Neural crest cell (in vitro differentiated cells): ENCODE results near the gene DNAJC1. TPM values are rescaled to one million over a fixed set of nuclear protein-coding genes. Genes with fewer than 3 reads are reported as not detected.

ENCODE experiments used
- DNase-seq: peaks from one replicate; pipeline ENCODE4 v3.0.0; 2021; ENCODE audit warnings: low read depth, mixed read lengths, low spot score
- H3K27ac Mint-ChIP-seq: one replicate; pipeline ENCODE4 v1.8.0; 2021; ENCODE audit warnings: mild to moderate bottlenecking, mixed read lengths; ENCODE audit not compliant: unreplicated experiment
- H3K27me3 Mint-ChIP-seq: 2 replicates; pipeline ENCODE4 v1.8.0; 2021; ENCODE audit warnings: low read depth, mild to moderate bottlenecking, mixed read lengths
- H3K36me3 Mint-ChIP-seq: 2 replicates; pipeline ENCODE4 v1.8.0; 2021; ENCODE audit warnings: low read depth, mild to moderate bottlenecking, mixed read lengths
- H3K4me1 Mint-ChIP-seq: 2 replicates; pipeline ENCODE4 v1.8.0; 2021; ENCODE audit warnings: mixed read lengths
- H3K4me3 Mint-ChIP-seq: one replicate; pipeline ENCODE4 v1.8.0; 2021; ENCODE audit warnings: mild to moderate bottlenecking, mixed read lengths
- H3K9me3 Mint-ChIP-seq: 2 replicates; pipeline ENCODE4 v1.8.0; 2021; ENCODE audit warnings: mixed read lengths
- CTCF ChIP-seq: fragments of 200-600 bp; sonication (generic); conservative IDR thresholded peaks from 2 replicates; pipeline ENCODE4 v1.5.0; 2021; ENCODE audit warnings: antibody characterized with exemption, mild to moderate bottlenecking
- total RNA-seq: library from RNA; stranded (reverse); gene quantifications from 2 replicates; pipeline ENCODE4 v1.2.1, GENCODE V29; 2021

The DNAJC1 gene
- total RNA-seq, 1 donor from 2014 or later = 34.3 TPM

- Mint-ChIP-seq H3K9me3 (peaks cover 5% of the 10 kb centered on the region), H3K36me3 (peaks cover 4% of the 10 kb centered on the region), H3K4me1 (peaks cover 4% of the 10 kb centered on the region), H3K27ac (no peak overlapping the region), H3K4me3 (no peak overlapping the region), H3K27me3 (no peaks in the 10 kb centered on the region)
- no peak for TF ChIP-seq CTCF
- DNase-seq = no peak
Observed at GRCh38 chr10:21991785-21992184, 11.7 kb downstream of the DNAJC1 start.

GRCh38 chr10:21990449-21990848, 13.1 kb downstream of the DNAJC1 start:
- Mint-ChIP-seq H3K27me3 (no peaks in the 10 kb centered on the region), H3K4me1 (peaks cover 4% of the 10 kb centered on the region), H3K4me3 (no peak overlapping the region), H3K36me3 (peaks cover 8% of the 10 kb centered on the region), H3K9me3 (peaks cover 8% of the 10 kb centered on the region), H3K27ac (no peak overlapping the region)
- no peak for TF ChIP-seq CTCF
- DNase-seq = no peak

- Mint-ChIP-seq H3K4me3 (no peak overlapping the region), H3K27me3 (no peaks in the 10 kb centered on the region), H3K4me1 (peaks cover 4% of the 10 kb centered on the region), H3K36me3 (peaks cover 10% of the 10 kb centered on the region), H3K27ac (no peak overlapping the region), H3K9me3 (peaks cover 8% of the 10 kb centered on the region)
- peak; percentile 68 for TF ChIP-seq CTCF
- peak; percentile 6 for DNase-seq
Observed at GRCh38 chr10:21989453-21990154, 13.9 kb downstream of the DNAJC1 start.

- no peak for DNase-seq
- Mint-ChIP-seq H3K4me1 (peaks cover 4% of the 10 kb centered on the region), H3K27me3 (no peaks in the 10 kb centered on the region), H3K27ac (no peak overlapping the region), H3K4me3 (no peak overlapping the region), H3K36me3 (peaks cover 5% of the 10 kb centered on the region), H3K9me3 (peaks cover 6% of the 10 kb centered on the region)
- TF ChIP-seq CTCF = no peak
Observed at GRCh38 chr10:21985541-21985940, 18.0 kb downstream of the DNAJC1 start.

- H3K27ac Mint-ChIP-seq = no peak overlapping the region
Observed at GRCh38 chr10:21981118-21981517, 22.4 kb downstream of the DNAJC1 start.

More at GRCh38 chr10:21981118-21981517, 22.4 kb downstream of the DNAJC1 start:
- peaks cover 39% of the 10 kb centered on the region for H3K4me1 Mint-ChIP-seq
- peaks cover 3% of the 10 kb centered on the region for H3K36me3 Mint-ChIP-seq
- H3K4me3 Mint-ChIP-seq = no peak overlapping the region
- peaks cover 3% of the 10 kb centered on the region for H3K9me3 Mint-ChIP-seq
- DNase-seq = no peak
- TF ChIP-seq CTCF = no peak
- H3K27me3 Mint-ChIP-seq = no peaks in the 10 kb centered on the region
